ENCODE results near the gene ARMC10.

GRCh38 chr7:103076764-103077163, 1.8 kb downstream of the ARMC10 start:
- no peak for TF ChIP-seq POLR2AphosphoS5 (IDR thresholded peaks at IDR 0.05; ENCODE audit: low read depth, low read length)
- TF ChIP-seq FOXP2 (optimal IDR thresholded peaks at IDR 0.05; ENCODE audit: borderline replicate concordance, extremely low read depth, extremely low read length, insufficient read depth): no peak
- no peak for TF ChIP-seq TAF1 (IDR thresholded peaks at IDR 0.05; ENCODE audit: borderline replicate concordance, insufficient read depth, low read length)
- TF ChIP-seq, protein P1, sequence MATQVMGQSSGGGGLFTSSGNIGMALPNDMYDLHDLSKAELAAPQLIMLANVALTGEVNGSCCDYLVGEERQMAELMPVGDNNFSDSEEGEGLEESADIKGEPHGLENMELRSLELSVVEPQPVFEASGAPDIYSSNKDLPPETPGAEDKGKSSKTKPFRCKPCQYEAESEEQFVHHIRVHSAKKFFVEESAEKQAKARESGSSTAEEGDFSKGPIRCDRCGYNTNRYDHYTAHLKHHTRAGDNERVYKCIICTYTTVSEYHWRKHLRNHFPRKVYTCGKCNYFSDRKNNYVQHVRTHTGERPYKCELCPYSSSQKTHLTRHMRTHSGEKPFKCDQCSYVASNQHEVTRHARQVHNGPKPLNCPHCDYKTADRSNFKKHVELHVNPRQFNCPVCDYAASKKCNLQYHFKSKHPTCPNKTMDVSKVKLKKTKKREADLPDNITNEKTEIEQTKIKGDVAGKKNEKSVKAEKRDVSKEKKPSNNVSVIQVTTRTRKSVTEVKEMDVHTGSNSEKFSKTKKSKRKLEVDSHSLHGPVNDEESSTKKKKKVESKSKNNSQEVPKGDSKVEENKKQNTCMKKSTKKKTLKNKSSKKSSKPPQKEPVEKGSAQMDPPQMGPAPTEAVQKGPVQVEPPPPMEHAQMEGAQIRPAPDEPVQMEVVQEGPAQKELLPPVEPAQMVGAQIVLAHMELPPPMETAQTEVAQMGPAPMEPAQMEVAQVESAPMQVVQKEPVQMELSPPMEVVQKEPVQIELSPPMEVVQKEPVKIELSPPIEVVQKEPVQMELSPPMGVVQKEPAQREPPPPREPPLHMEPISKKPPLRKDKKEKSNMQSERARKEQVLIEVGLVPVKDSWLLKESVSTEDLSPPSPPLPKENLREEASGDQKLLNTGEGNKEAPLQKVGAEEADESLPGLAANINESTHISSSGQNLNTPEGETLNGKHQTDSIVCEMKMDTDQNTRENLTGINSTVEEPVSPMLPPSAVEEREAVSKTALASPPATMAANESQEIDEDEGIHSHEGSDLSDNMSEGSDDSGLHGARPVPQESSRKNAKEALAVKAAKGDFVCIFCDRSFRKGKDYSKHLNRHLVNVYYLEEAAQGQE (IDR thresholded peaks at IDR 0.05; ENCODE audit: insufficient read depth in 1 of 2, low read depth in 2 of 2, low read length in 2 of 2): no peak
